Neuronal stem cell (in vitro differentiated cells): ENCODE measurements around the gene RHO.
"Not testable (repeated sequence)": the region's sequence is repeated elsewhere in the genome, so short reads cannot be mapped to it uniquely, and the experiment has no call there.

Source experiments
- DNase-seq: peaks from one replicate; pipeline ENCODE4 v3.0.0-alpha.2; 2013; ENCODE audit warnings: low spot score
- H2AFZ ChIP-seq: one replicate; pipeline ENCODE4 v1.6.1; 2013; ENCODE audit warnings: mild to moderate bottlenecking, low read length, inconsistent platforms
- H2AK5ac ChIP-seq: 2 replicates; pipeline ENCODE4 v1.6.1; 2013; ENCODE audit warnings: low read depth, mild to moderate bottlenecking, inconsistent platforms, low read length, moderate library complexity, mixed read lengths
- H2BK120ac ChIP-seq: 2 replicates; pipeline ENCODE4 v1.6.1; 2013; ENCODE audit warnings: low read depth, mild to moderate bottlenecking, inconsistent platforms, low read length, moderate library complexity, mixed read lengths
- H2BK12ac ChIP-seq: one replicate; pipeline ENCODE4 v1.6.1; 2013; ENCODE audit warnings: low read length, inconsistent platforms
- H2BK15ac ChIP-seq: 2 replicates; pipeline ENCODE4 v1.6.1; 2013; ENCODE audit warnings: mild to moderate bottlenecking, low read length, inconsistent platforms, mixed read lengths
- H2BK5ac ChIP-seq: one replicate; pipeline ENCODE4 v1.6.1; 2013; ENCODE audit warnings: inconsistent platforms, mild to moderate bottlenecking, low read length, moderate library complexity
- H3K14ac ChIP-seq: one replicate; pipeline ENCODE4 v1.6.1; 2013; ENCODE audit warnings: low read length, inconsistent platforms
- H3K18ac ChIP-seq: 2 replicates; pipeline ENCODE4 v1.6.1; 2013; ENCODE audit warnings: low read length, inconsistent platforms
- H3K23ac ChIP-seq: 2 replicates; pipeline ENCODE4 v1.6.1; 2013; ENCODE audit warnings: low read depth, mild to moderate bottlenecking, mixed read lengths, low read length, inconsistent platforms; ENCODE audit not compliant: poor library complexity
- H3K27ac ChIP-seq: replicated peaks from 3 replicates; pipeline ENCODE4 v1.5.1; 2013; ENCODE audit warnings: low read length, inconsistent platforms
- H3K27me3 ChIP-seq, 3 experiments: 2 replicates each; pipeline ENCODE4 v1.6.1; 2013; ENCODE audit warnings: low read length in 3 of 3, mild to moderate bottlenecking in 2 of 3, inconsistent platforms in 1 of 3, low read depth in 1 of 3, mixed read lengths in 1 of 3, moderate library complexity in 1 of 3; ENCODE audit not compliant: control insufficient read depth in 3 of 3, insufficient read depth in 3 of 3
- H3K36me3 ChIP-seq, 2 donors: replicated peaks in 1 of 2; 2 replicates each; pipeline ENCODE4 v1.6.1; 2013; ENCODE audit warnings: low read length in 2 of 2; ENCODE audit not compliant: control insufficient read depth in 2 of 2, insufficient read depth in 2 of 2
- H3K4ac ChIP-seq: 2 replicates; pipeline ENCODE4 v1.6.1; 2013; ENCODE audit warnings: inconsistent platforms, mild to moderate bottlenecking, low read length, moderate library complexity
- H3K4me1 ChIP-seq, 2 donors: 1 replicate in 1 of 2; 2 replicates in 1 of 2; pipeline ENCODE4 v1.6.1; 2013; ENCODE audit warnings: low read length in 2 of 2, low read depth in 1 of 2; ENCODE audit not compliant: control insufficient read depth in 2 of 2, insufficient read depth in 1 of 2
- H3K4me2 ChIP-seq: one replicate; pipeline ENCODE4 v1.6.1; 2013; ENCODE audit warnings: mild to moderate bottlenecking, low read length, inconsistent platforms; ENCODE audit not compliant: insufficient read depth, poor library complexity, severe bottlenecking
- H3K4me3 ChIP-seq, 2 donors: 2 replicates each; pipeline ENCODE4 v1.5.1; 2013; ENCODE audit warnings: low read length in 2 of 2, mild to moderate bottlenecking in 2 of 2, inconsistent platforms in 1 of 2, moderate library complexity in 1 of 2
- H3K79me1 ChIP-seq: one replicate; pipeline ENCODE4 v1.6.1; 2013; ENCODE audit warnings: low read depth, mild to moderate bottlenecking, inconsistent platforms, low read length, moderate library complexity
- H3K9ac ChIP-seq: one replicate; pipeline ENCODE4 v1.6.1; 2013; ENCODE audit warnings: mild to moderate bottlenecking, low read depth, low read length, inconsistent platforms; ENCODE audit not compliant: poor library complexity
- H3K9me3 ChIP-seq, 2 donors: replicated peaks in 1 of 2; 2 replicates each; pipeline versions ENCODE3 to v1.6.1; 2013; ENCODE audit warnings: low read length in 2 of 2, mild to moderate bottlenecking in 2 of 2, inconsistent platforms in 1 of 2, low read depth in 1 of 2, mixed read lengths in 1 of 2, moderate library complexity in 1 of 2; ENCODE audit not compliant: control insufficient read depth in 2 of 2, insufficient read depth in 1 of 2
- H4K8ac ChIP-seq: one replicate; pipeline ENCODE4 v1.6.1; 2013; ENCODE audit warnings: low read depth, mild to moderate bottlenecking, inconsistent platforms, low read length, moderate library complexity
- H4K91ac ChIP-seq: one replicate; pipeline ENCODE4 v1.6.1; 2013; ENCODE audit warnings: low read length, low read depth, mild to moderate bottlenecking, inconsistent platforms; ENCODE audit not compliant: poor library complexity
- WGBS, 2 donors: extraction: QIAGEN DNeasy Blood & Tissue Kit; methylation state at CpG; one replicate each; pipeline ENCODE4 v1.1.7; 2013; ENCODE audit warnings: missing lambda C conversion rate in 2 of 2, mixed read lengths in 1 of 2; ENCODE audit not compliant: insufficient read length in 2 of 2, insufficient replicate concordance in 1 of 2; ENCODE audit errors: extremely low coverage in 2 of 2; 5-methylcytosine and 5-hydroxymethylcytosine counted together

RHO gene

GRCh38 chr3:129494499-129494898 lies 33.9 kb upstream of the RHO start:
- not testable (repeated sequence) for H4K8ac ChIP-seq, H2AFZ ChIP-seq, H3K27ac ChIP-seq, H3K4me1 ChIP-seq, H2BK12ac ChIP-seq, H3K4ac ChIP-seq, DNase-seq, H4K91ac ChIP-seq, H3K27me3 ChIP-seq, H2BK5ac ChIP-seq, H3K23ac ChIP-seq, H3K9ac ChIP-seq, H3K14ac ChIP-seq, H2AK5ac ChIP-seq, H2BK120ac ChIP-seq, H3K79me1 ChIP-seq, H3K4me2 ChIP-seq, H3K4me3 ChIP-seq, H2BK15ac ChIP-seq, H3K9me3 ChIP-seq, H3K18ac ChIP-seq
- peaks cover 8 to 56% of the 10 kb centered on the region in 2 donors for H3K36me3 ChIP-seq
- WGBS, 2 donors: no CpG with 5 or more reads among the region's 5 CpGs

GRCh38 chr3:129495006-129495639 lies 33.3 kb upstream of the RHO start:
- not testable (repeated sequence) for H2BK120ac ChIP-seq, H3K9me3 ChIP-seq, H2AFZ ChIP-seq, H3K23ac ChIP-seq, H3K9ac ChIP-seq, H4K8ac ChIP-seq, H3K18ac ChIP-seq, H2BK12ac ChIP-seq, H3K27me3 ChIP-seq, H3K27ac ChIP-seq, H2AK5ac ChIP-seq, H2BK15ac ChIP-seq, H3K4me1 ChIP-seq, H3K4ac ChIP-seq, H3K79me1 ChIP-seq, H3K4me2 ChIP-seq, H2BK5ac ChIP-seq, DNase-seq, H3K14ac ChIP-seq, H4K91ac ChIP-seq, H3K4me3 ChIP-seq
- peaks cover 9 to 60% of the 10 kb centered on the region in 2 donors for H3K36me3 ChIP-seq
- no CpG with 5 or more reads among the region's 10 CpGs for WGBS, 2 donors

- H2AFZ ChIP-seq, H3K79me1 ChIP-seq, H3K4me1 ChIP-seq, H2AK5ac ChIP-seq, H3K27ac ChIP-seq, H3K9ac ChIP-seq, H4K8ac ChIP-seq, H2BK12ac ChIP-seq, H3K27me3 ChIP-seq, DNase-seq, H3K4ac ChIP-seq, H3K4me3 ChIP-seq, H2BK15ac ChIP-seq, H2BK5ac ChIP-seq, H3K23ac ChIP-seq, H3K14ac ChIP-seq, H3K9me3 ChIP-seq, H3K18ac ChIP-seq, H3K4me2 ChIP-seq, H2BK120ac ChIP-seq, H4K91ac ChIP-seq: not testable (repeated sequence)
- H3K36me3 ChIP-seq: peaks cover 10 to 65% of the 10 kb centered on the region in 2 donors
- WGBS, 2 donors: no CpG with 5 or more reads among the region's 2 CpGs
These were observed 30.6 kb upstream of the RHO start for GRCh38 chr3:129497876-129498275.

- H2AK5ac ChIP-seq, H2AFZ ChIP-seq, H3K4ac ChIP-seq, H3K9me3 ChIP-seq, H4K8ac ChIP-seq, H2BK12ac ChIP-seq, H3K27ac ChIP-seq, H4K91ac ChIP-seq, H3K79me1 ChIP-seq, H3K4me3 ChIP-seq, H2BK5ac ChIP-seq, H3K4me2 ChIP-seq, H3K18ac ChIP-seq, H3K9ac ChIP-seq, H3K4me1 ChIP-seq, H3K27me3 ChIP-seq, DNase-seq, H2BK15ac ChIP-seq, H2BK120ac ChIP-seq, H3K14ac ChIP-seq, H3K23ac ChIP-seq: not testable (repeated sequence)
- peaks cover 9 to 65% of the 10 kb centered on the region in 2 donors for H3K36me3 ChIP-seq
- no CpG with 5 or more reads among the region's 8 CpGs for WGBS, 2 donors
These were observed 29.6 kb upstream of the RHO start for GRCh38 chr3:129498603-129499488.
